Measurements from ENCODE around the gene LRP1B. TPM values are rescaled to one million over a fixed set of nuclear protein-coding genes. Genes with fewer than 3 reads are reported as not detected.

LRP1B gene
- polyA plus RNA-seq, 6 donors from 2014 or later: not detected

DNA sequence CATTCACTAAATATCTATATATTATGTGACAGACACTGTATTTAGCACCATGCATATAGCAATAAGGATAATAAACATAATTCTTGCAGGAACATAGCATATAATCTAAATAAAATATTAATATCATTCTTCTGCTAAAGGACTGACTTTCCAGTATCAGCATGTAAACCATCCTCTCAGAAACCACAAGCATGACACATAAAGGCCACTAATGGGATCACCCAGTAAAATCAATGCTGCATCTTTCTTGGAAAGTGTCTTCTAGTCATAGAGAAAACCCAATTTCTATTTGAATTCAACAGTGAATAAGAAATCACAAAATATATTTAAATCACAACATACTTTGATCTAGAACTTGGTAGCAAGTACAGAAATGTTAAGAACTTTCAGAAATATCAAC lies 5.8 kb upstream of the LRP1B start:
- Mint-ChIP-seq H3K27me3 (peaks cover 9 to 21% (median 18%) of the 10 kb centered on the region in 3 donors), H3K27ac (no peak overlapping the region), H3K36me3 (no peaks in the 10 kb centered on the region), H3K9me3 (no peaks in the 10 kb centered on the region), H3K4me1 (peaks cover 0 to 2% (median 0%) of the 10 kb centered on the region in 3 donors), H3K4me3 (no peak overlapping the region)
- no peak for DNase-seq
- ATAC-seq (ENCODE audit: low read depth in 2 of 2): no peak

DNA sequence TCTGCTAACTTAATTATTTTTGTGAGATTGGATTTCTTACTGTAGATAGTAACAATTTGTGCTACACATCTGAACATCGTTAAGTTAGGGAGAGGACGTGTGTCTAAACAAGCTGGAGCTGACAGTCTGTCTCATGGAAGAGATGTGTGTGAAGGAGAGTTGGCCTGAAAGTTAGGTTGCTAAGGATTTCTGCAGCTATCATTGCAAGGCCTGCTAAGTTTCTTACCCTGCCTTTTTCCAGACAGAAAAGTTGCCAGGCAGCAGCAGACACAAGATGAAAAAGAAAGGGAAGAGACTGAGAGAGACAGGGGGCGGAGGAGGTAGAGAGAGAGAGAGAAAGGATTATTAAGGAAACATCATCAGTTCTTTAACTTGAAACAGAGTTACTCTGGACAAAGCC lies 4.1 kb upstream of the LRP1B start:
- no peaks in the 10 kb centered on the region for H3K36me3 Mint-ChIP-seq
- H3K9me3 Mint-ChIP-seq: no peaks in the 10 kb centered on the region
- ATAC-seq (ENCODE audit: low read depth in 2 of 2): no peak
- H3K27ac Mint-ChIP-seq: no peak overlapping the region
- peaks cover 23 to 37% (median 35%) of the 10 kb centered on the region in 3 donors for H3K27me3 Mint-ChIP-seq
- H3K4me3 Mint-ChIP-seq: no peak overlapping the region
- no peak for DNase-seq
- peaks cover 9 to 17% (median 16%) of the 10 kb centered on the region in 3 donors for H3K4me1 Mint-ChIP-seq

GRCh38 chr2:142130111-142131009 lies 456 bp downstream of the LRP1B start:
- peaks cover 47 to 56% (median 51%) of the 10 kb centered on the region in 3 donors for H3K27me3 Mint-ChIP-seq
- no peak for DNase-seq
- H3K4me3 Mint-ChIP-seq: peak overlapping the region; percentile 43 to 84 (median 71)
- H3K4me1 Mint-ChIP-seq: peaks cover 9 to 20% (median 18%) of the 10 kb centered on the region in 3 donors
- no peak for ATAC-seq (ENCODE audit: low read depth in 2 of 2)
- H3K36me3 Mint-ChIP-seq: no peaks in the 10 kb centered on the region
- peak overlapping the region in 2 of 6 donors; percentile 77 to 90 for H3K27ac Mint-ChIP-seq
- no peaks in the 10 kb centered on the region for H3K9me3 Mint-ChIP-seq

DNA sequence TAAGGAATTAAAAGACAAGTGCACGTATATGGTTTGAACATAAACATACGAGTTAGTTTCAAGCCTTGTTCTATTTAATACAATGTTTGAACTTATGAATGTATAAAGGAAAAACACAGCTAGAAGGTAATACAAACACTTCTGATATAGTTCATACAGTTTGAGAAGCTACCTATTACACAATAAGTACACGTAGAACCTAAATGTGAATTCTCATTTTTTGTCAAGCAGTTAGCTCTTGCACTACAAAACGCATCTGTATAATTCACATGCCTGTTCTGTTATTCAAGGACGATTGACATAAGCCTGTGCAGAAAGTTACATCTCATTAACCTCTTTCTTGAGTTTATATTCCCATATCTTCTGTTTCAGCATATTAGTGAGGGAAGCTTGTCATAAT lies 2.7 kb downstream of the LRP1B start:
- DNase-seq: no peak
- ATAC-seq (ENCODE audit: low read depth in 2 of 2): no peak
- Mint-ChIP-seq H3K36me3 (no peaks in the 10 kb centered on the region), H3K4me1 (peaks cover 9 to 20% (median 18%) of the 10 kb centered on the region in 3 donors), H3K27me3 (peaks cover 42 to 55% (median 45%) of the 10 kb centered on the region in 3 donors), H3K27ac (no peak overlapping the region), H3K4me3 (no peak overlapping the region), H3K9me3 (peaks cover 0 to 2% (median 0%) of the 10 kb centered on the region in 7 donors)

DNA sequence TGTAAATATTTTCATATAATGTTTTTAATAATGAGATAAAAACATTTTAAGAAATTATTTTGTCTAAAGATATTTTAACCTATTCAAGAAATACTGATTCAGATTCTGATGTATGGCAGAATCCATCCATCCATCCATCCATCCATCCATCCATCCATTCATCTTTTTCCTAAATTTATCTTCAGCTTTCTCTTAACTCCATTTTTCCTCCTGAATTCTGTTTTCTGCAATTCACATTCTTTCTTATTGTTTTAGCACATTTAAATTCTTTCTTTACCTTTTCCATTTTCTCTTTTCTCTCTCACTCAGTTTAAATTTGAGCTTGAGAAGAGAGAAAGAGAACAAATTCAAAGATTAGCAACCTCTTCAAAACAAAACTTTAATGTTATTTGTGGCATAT lies 3.6 kb downstream of the LRP1B start:
- H3K4me3 Mint-ChIP-seq: no peak overlapping the region
- no peak overlapping the region for H3K27ac Mint-ChIP-seq
- ATAC-seq (ENCODE audit: low read depth in 2 of 2): no peak
- no peak for DNase-seq
- H3K9me3 Mint-ChIP-seq: peaks cover 0 to 2% (median 0%) of the 10 kb centered on the region in 7 donors
- peaks cover 9 to 20% (median 18%) of the 10 kb centered on the region in 3 donors for H3K4me1 Mint-ChIP-seq
- no peaks in the 10 kb centered on the region for H3K36me3 Mint-ChIP-seq
- peaks cover 36 to 49% (median 38%) of the 10 kb centered on the region in 3 donors for H3K27me3 Mint-ChIP-seq

- H3K27me3 Mint-ChIP-seq: peaks cover 14 to 30% (median 26%) of the 10 kb centered on the region in 3 donors
- peaks cover 0 to under 1% (median under 1%) of the 10 kb centered on the region in 3 donors for H3K4me1 Mint-ChIP-seq
- H3K36me3 Mint-ChIP-seq: no peaks in the 10 kb centered on the region
- H3K4me3 Mint-ChIP-seq: no peak overlapping the region
- no peak overlapping the region for H3K27ac Mint-ChIP-seq
- H3K9me3 Mint-ChIP-seq: peaks cover 0 to 2% (median 0%) of the 10 kb centered on the region in 7 donors
- DNase-seq: no peak
- no peak for ATAC-seq (ENCODE audit: low read depth in 2 of 2)
Measured at GRCh38 chr2:142124706-142125105, 6.1 kb downstream of the LRP1B start.

GRCh38 chr2:142119347-142119746 lies 11.5 kb downstream of the LRP1B start:
- no peak overlapping the region for H3K4me3 Mint-ChIP-seq
- peaks cover 0 to 3% (median 2%) of the 10 kb centered on the region in 7 donors for H3K9me3 Mint-ChIP-seq
- peaks cover 0 to 8% (median 4%) of the 10 kb centered on the region in 3 donors for H3K27me3 Mint-ChIP-seq
- no peaks in the 10 kb centered on the region for H3K4me1 Mint-ChIP-seq
- H3K36me3 Mint-ChIP-seq: no peaks in the 10 kb centered on the region
- no peak overlapping the region for H3K27ac Mint-ChIP-seq
- DNase-seq: no peak
- no peak for ATAC-seq (ENCODE audit: low read depth in 2 of 2)

- Mint-ChIP-seq H3K9me3 (peaks cover 0 to 10% (median 0%) of the 10 kb centered on the region in 7 donors), H3K4me3 (no peak overlapping the region), H3K36me3 (no peaks in the 10 kb centered on the region)
Measured at GRCh38 chr2:142112757-142113221, 18.0 kb downstream of the LRP1B start.

DNA sequence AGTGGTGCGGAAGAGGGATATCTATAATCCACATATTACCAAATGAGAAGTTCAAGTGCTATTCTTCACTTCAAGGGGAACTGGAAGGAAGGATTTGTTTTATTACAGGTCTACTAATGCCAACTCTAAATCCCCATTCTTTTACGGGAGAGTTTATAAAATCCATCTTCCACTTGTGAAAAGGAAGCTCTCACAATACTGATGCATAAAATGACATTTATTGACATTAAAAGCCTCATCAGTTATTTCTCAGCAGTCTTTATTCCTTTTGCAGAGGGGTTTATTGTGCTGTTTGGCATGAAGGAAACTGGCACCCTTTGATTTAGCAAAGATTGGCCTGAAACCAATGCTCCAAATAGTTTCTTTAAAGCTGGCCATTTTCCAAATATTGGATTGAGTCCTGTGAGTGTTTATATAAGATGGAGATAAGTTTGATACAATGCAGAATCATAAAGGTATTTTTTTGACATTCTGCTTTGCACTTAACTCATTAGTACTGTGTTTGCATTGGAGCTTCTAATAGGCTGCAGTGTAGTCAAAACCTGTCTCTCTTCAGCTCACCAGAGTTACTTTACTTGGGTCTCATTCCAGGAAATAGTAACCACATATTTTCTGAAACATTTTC lies 26.6 kb downstream of the LRP1B start:
- H3K4me1 Mint-ChIP-seq: no peaks in the 10 kb centered on the region

More at GRCh38 chr2:142112757-142113221, 18.0 kb downstream of the LRP1B start:
- Mint-ChIP-seq H3K27ac (no peak overlapping the region), H3K4me1 (no peaks in the 10 kb centered on the region), H3K27me3 (peaks cover 0 to 4% (median 0%) of the 10 kb centered on the region in 3 donors)
- no peak for DNase-seq
- no peak for ATAC-seq (ENCODE audit: low read depth in 2 of 2)

GRCh38 chr2:142100970-142101369 lies 29.8 kb downstream of the LRP1B start:
- Mint-ChIP-seq H3K4me3 (no peak overlapping the region), H3K36me3 (no peaks in the 10 kb centered on the region), H3K27me3 (no peaks in the 10 kb centered on the region), H3K27ac (no peak overlapping the region), H3K4me1 (no peaks in the 10 kb centered on the region), H3K9me3 (peaks cover 0 to 2% (median 0%) of the 10 kb centered on the region in 7 donors)
- DNase-seq: no peak
- ATAC-seq (ENCODE audit: low read depth in 2 of 2): no peak

More for the DNA sequence above, 26.6 kb downstream of the LRP1B start:
- Mint-ChIP-seq H3K36me3 (no peaks in the 10 kb centered on the region), H3K27ac (no peak overlapping the region), H3K27me3 (no peaks in the 10 kb centered on the region), H3K9me3 (peaks cover 0 to 2% (median 0%) of the 10 kb centered on the region in 7 donors), H3K4me3 (no peak overlapping the region)
- no peak for DNase-seq
- ATAC-seq (ENCODE audit: low read depth in 2 of 2): no peak

GRCh38 chr2:142100139-142100873 lies 30.5 kb downstream of the LRP1B start:
- Mint-ChIP-seq H3K27ac (no peak overlapping the region), H3K9me3 (peaks cover 0 to 2% (median 0%) of the 10 kb centered on the region in 7 donors), H3K4me3 (no peak overlapping the region), H3K36me3 (no peaks in the 10 kb centered on the region), H3K4me1 (no peaks in the 10 kb centered on the region), H3K27me3 (no peaks in the 10 kb centered on the region)
- DNase-seq (no peak), ATAC-seq (ENCODE audit: low read depth in 2 of 2) (no peak)

DNA sequence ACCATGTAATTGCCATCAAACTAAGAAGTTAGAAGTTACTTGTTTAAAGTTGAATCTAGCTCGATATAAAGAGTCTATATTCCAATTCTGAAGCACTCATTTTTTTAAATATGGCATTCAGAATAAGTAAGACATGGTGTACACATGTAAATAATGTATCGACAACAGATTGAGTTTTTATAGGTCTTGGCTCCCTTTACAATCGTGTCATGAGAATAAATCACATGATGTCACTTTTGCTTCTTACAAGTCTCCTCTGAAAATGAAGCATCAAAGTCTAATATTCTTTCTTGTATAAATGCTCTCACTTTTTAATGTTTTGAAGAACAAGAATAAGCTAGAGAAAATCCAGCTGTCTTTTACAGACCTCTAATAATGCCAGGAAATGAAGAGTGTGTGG lies 33.1 kb downstream of the LRP1B start:
- no peak for ATAC-seq (ENCODE audit: low read depth in 2 of 2)
- Mint-ChIP-seq H3K27ac (no peak overlapping the region), H3K36me3 (no peaks in the 10 kb centered on the region), H3K9me3 (no peaks in the 10 kb centered on the region), H3K4me3 (no peak overlapping the region), H3K27me3 (no peaks in the 10 kb centered on the region), H3K4me1 (no peaks in the 10 kb centered on the region)
- DNase-seq: no peak

DNA sequence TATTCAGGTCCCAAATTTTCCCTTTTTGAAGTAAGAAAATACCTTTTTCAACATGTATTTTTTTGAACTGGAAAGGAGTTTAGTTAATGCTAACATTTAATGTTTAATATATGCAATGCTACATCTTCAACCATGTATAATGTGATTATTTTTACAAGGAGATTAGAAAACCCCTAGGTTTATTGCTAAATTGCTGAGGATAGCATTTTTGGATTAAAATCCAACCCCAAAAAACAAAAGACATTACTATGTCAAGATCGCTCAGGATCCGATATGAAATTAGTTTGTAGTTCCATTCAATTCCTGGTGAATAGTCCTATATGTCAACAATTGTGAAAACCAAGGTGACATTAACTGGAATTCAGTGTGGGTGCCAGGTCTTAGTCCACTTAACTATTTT lies 35.2 kb downstream of the LRP1B start:
- Mint-ChIP-seq H3K9me3 (no peaks in the 10 kb centered on the region), H3K4me3 (no peak overlapping the region), H3K36me3 (no peaks in the 10 kb centered on the region), H3K27ac (no peak overlapping the region), H3K4me1 (no peaks in the 10 kb centered on the region), H3K27me3 (no peaks in the 10 kb centered on the region)
- ATAC-seq (ENCODE audit: low read depth in 2 of 2) (no peak), DNase-seq (no peak)
